Measurements from ENCODE around the gene SCGN.

The SCGN gene

DNA sequence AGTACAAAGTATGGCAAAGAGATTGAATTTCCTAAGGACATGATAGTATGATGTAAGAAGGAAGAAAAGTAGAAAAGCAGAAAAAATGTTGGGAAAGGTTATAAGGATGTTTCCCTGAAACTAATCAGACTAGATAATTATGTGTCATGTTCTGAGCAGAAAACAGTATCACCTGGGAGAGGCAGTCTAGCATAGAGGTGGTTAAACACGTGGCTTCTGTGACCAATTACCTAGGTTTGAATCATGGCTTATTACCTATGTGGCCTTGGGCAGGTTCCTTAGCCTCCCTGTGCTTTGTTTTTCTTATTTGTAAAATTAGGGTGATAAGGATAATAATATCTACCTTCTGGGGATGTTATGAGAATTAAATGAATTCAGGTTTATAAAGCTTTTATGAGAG, 38.0 kb downstream of the SCGN start:
- no peak for DNase-seq

GRCh38 chr6:25691894-25692293, 39.9 kb downstream of the SCGN start:
- no peak for DNase-seq

DNA sequence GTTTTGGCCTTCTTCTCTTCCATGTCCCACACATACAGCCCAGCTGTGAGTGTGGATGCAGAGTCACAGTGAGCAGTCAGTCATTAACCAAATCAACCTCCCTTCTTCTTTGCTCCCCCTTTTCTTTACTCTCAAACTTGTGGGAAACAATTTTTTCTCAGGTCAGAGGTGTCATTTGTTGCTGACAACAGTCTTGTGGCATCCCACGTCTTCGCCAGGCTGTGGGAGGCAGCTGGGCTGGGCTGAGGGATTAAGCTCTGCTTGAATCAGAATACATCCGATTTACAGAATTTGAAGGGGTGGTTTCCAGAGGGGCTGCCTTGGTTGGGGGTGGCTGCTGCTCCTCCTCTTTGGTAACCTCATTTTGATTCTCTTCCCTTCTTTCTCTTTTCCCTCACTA, 40.5 kb downstream of the SCGN start:
- no peak for DNase-seq

GRCh38 chr6:25694366-25694765, 42.4 kb downstream of the SCGN start:
- no peak for DNase-seq

GRCh38 chr6:25695671-25696070, 43.7 kb downstream of the SCGN start:
- DNase-seq = no peak

DNA sequence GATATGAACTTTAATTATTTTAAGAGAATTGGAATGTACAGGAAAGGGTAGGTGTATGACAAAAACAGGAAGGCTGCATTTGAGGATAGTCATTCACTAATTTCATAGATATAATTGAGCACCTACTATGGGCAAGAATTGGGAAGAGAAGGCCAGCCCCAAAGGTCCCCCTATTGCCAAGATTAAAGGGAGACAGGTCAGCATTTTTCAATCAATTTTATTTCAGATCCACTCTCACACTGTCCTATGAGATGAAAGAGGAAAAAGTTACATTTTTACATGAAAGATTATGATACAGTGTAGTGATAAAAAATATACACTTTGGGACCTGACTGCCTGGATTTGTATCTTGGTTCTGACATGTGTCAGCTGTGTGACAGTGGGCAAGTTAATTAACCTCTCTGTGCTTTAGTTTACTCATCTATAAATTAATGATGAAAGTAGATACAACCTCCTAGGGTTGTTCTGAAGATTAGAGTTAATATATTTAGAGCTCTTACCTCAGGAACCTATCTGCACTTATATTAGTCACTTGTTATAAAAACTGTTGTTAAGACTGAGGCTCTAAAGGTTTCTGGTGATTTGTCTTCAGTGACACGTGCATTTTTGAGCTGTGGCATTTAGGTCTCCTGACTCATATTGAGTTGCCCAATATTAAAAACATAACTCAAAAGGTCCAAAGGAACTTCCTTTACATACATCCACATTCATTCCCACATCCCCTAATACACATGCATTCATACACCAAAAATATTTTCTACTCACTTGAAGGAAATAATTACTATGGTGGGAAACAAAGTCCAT, 45.7 kb downstream of the SCGN start:
- no peak for DNase-seq

DNA sequence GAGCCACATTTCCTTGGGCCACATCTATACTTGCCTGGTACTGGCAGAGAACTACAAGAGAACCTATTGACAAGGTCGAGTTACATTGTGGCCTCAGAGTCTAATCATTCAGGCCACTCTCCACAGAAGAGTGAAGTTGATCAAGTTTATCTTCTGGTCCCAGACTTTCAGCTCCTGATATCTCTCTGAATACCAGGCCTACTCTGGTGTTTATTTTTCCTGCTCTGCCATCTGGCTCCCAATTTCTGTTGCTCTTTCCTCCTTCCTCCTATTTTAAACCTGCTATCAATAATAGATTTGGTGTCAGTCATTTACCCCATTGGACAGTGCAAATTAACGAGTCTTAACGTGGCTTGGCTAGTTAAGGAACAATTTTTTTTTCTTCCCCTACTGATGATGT, 46.6 kb downstream of the SCGN start:
- DNase-seq = no peak

DNA sequence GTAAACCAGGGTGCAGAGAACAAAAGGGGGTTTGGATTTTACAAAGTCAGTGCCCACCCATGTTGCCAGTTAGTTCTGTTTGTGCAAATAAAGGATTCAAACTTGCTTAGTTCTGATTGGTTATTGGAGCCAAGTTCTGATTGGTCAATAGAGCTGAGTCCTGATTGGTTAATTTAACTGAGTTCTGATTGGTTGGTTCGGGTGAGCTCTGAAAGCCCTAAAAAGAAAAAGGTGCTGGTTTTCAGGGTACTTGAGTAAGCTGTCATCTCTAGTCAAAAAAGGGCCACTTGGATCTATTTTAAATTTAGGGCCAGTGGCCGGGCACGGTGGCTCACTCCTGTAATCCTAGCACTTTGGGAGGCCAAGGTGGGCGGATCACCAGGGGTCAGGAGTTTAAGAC, 47.6 kb downstream of the SCGN start:
- no peak for DNase-seq

- DNase-seq = no peak
These were observed 48.7 kb downstream of the SCGN start for GRCh38 chr6:25700761-25701160.

GRCh38 chr6:25701807-25702206, 49.8 kb downstream of the SCGN start:
- DNase-seq = no peak

- DNase-seq = no peak
These were observed 51.0 kb downstream of the SCGN start for GRCh38 chr6:25703005-25703404.

- no peak for DNase-seq
These were observed 52.0 kb downstream of the SCGN start for GRCh38 chr6:25704001-25704400.

DNA sequence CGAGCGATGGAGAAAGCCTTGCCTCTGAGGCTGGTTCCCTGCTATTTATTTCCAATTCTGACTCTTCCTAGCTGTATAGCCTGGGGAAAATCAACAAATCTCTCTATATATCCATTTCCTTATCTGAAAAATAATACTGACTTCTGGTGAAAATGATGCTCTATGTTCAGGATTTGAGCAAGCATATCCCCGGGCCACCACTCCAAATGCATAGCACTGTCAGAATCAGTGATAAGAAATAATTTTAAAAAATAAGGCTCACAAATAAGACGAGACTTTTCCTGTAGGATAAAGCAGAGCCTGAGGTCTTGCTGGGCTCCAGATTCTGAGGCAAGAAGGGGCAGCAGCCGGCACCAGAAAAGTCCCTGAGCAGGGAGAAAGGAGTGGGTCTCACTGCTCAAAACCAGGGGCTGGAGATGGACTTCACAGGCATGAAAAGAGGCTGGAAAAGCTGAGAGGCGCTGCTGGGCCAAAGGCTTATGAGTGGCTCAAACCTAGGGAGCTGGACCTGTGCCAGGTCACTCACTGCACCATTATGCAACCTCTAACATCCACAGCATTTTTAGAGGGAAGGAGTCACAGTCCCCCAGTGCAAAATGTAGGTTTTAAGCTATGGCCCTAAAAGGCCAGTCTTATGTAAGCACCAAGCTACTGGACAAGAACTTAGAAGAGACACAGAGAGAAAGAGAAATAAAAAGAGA, 54.4 kb downstream of the SCGN start:
- no peak for DNase-seq

DNA sequence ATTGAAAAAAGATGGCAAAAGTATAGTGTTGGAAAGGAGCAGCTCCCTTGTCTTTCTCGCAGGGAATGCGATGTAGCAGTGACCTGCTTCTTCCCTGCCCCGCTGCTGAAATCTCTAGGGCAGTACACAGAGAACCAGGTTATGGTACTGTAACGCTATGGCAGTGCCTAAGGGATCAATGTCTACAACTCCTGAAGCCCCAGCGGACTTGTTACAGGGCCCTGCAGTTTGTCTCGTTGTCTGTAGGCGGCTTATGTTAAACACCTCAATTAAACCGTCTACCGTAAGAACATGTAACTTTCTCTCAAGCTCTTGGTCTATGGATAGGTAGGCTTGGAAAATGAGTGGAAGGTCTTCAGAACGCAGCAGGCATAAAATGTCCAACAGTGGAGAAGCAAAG, 57.7 kb downstream of the SCGN start:
- DNase-seq = no peak

- no peak for DNase-seq
These were observed 58.3 kb downstream of the SCGN start for GRCh38 chr6:25710287-25710686.

DNA sequence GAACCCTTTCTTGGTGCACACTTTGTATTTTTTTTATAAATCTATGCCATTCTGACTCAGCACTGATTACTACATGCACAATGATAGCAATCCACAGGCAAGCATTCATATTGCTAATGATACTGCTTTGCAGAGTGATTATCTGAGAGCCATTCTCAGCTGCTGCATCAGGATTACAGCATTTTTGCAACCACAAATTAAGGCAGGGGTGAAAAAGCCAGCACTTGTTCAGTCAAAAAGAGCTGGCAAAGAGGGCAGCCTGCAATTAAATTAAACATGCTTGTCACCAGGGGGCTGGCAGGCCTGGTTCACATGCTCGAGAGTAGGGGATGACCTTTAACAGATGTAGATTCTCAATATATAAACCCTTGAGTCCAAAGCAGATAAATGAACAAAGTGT, 61.8 kb downstream of the SCGN start:
- no peak for DNase-seq

- DNase-seq = no peak
These were observed 62.8 kb downstream of the SCGN start for GRCh38 chr6:25714765-25715164.

DNA sequence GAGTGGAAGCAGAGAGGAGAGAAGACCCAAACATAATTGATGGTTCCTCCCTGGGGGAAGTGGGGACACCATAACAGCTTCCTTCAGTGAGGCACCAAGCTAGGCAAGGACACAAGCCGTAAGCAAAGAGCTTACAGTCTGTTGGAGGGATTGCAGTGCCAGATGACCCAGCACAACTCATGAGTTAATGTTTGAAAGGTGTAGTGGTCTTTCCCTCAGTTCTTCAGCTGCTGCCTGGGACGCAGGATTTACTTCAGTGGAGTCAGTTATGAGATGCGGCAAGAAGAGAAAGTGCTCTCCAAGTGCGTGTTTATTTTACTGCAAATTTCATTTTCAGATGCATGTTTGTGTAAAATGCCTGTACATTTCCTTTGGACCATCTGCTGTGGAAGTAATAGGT, 63.8 kb downstream of the SCGN start:
- no peak for DNase-seq

GRCh38 chr6:25717866-25718740, 66.1 kb downstream of the SCGN start:
- DNase-seq = no peak

DNA sequence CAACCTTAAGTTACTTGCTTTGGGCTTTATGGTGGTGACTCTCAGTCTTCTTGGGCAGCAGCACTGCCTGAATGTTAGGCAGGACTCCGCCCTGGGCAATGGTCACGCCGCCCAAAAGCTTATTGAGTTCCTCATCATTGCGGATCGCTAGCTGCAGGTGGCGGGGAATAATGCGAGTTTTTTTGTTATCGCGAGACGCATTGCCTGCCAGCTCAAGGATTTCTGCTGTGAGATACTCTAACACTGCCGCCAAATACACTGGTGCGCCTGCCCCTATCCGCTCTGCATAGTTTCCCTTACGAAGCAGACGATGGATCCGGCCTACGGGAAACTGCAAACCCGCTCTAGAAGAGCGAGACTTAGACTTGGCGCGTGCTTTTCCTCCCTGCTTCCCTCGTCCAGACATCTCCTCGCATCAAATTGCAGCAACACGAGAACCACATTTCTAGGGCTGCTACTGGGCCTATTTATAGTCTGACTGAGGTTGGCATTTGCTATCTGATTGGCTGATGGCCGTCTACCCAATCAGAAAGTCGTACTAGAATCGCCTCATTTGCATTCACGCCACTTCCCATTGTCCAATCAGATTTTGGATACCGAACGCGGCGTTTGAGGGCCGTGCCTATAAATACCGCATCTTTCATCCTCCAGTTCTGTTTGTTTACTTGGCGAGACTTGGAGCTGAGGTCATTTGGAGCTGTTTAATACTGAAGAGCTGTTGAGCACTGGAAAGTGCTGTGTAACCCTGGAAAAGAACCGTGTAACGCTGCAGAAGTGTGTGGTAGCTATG, 74.3 kb downstream of the SCGN start:
- no peak for DNase-seq

- no peak for DNase-seq
These were observed 75.0 kb downstream of the SCGN start for GRCh38 chr6:25727028-25727427.

- DNase-seq = no peak
These were observed 78.9 kb downstream of the SCGN start for GRCh38 chr6:25730907-25731306.

DNA sequence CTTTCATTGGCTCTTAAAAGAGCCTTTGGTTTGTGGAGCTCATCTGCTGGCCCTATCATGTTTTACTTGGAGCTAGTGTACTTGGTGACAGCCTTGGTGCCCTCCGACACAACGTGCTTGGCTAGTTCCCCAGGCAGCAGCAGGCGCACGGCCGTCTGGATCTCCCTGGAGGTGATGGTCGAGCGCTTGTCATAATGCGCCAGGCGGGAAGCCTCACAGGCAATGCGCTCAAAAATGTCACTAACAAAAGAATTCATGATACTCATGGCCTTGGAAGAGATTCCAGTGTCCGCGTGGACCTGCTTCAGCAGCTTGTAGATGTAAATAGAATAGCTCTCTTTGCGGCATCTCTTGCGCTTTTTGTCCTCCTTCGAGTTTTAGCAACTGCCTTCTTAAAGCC, 79.7 kb downstream of the SCGN start:
- no peak for DNase-seq

Measured in stimulated activated CD4-positive, alpha-beta T cell treated with anti-CD3 and anti-CD28 coated beads, Interleukin-15, amount 100 ng/mL, for 24 hours (primary cell).